Neural cell (in vitro differentiated cells): Measurements from ENCODE around the gene IQGAP1. TPM values are rescaled to one million over a fixed set of nuclear protein-coding genes. Genes with fewer than 3 reads are reported as not detected.
"Not testable (repeated sequence)": the region's sequence is repeated elsewhere in the genome, so short reads cannot be mapped to it uniquely, and the experiment has no call there.

Experiments used
- H2AFZ ChIP-seq: fragments of 200-600, 300-800 bp; sonication (generic), shearing (Covaris generic); 2 replicates; pipeline ENCODE4 v1.6.0; 2014; ENCODE audit warnings: low read depth, mild to moderate bottlenecking, antibody characterized with exemption, low read length, moderate library complexity
- H3F3A ChIP-seq: fragments of 200-600 bp; shearing (Covaris generic); 2 replicates; pipeline ENCODE4 v1.6.1; 2016; ENCODE audit warnings: mild to moderate bottlenecking, moderate library complexity, mixed read lengths, antibody characterized with exemption, low read length; ENCODE audit not compliant: insufficient read depth, poor library complexity, severe bottlenecking
- H3K27ac ChIP-seq: fragments of 200-600, 300-800 bp; sonication (generic), shearing (Covaris generic); 2 replicates; pipeline ENCODE4 v1.5.1; 2014; ENCODE audit warnings: mild to moderate bottlenecking, low read length, moderate library complexity
- H3K27me3 ChIP-seq: fragments of 300-800, 200-600 bp; sonication (generic), shearing (Covaris generic); 2 replicates; pipeline ENCODE4 v1.6.0; 2014; ENCODE audit warnings: mild to moderate bottlenecking, low read depth, low read length, moderate library complexity; ENCODE audit not compliant: insufficient read depth
- H3K36me3 ChIP-seq: fragments of 300-800, 200-600 bp; sonication (generic), shearing (Covaris generic); 2 replicates; pipeline ENCODE4 v1.5.1; 2014; ENCODE audit warnings: mild to moderate bottlenecking, antibody characterized with exemption, low read length, moderate library complexity; ENCODE audit not compliant: insufficient read depth
- H3K4me2 ChIP-seq: fragments of 300-800, 200-600 bp; sonication (generic), shearing (Covaris generic); 2 replicates; pipeline ENCODE4 v1.6.0; 2014; ENCODE audit warnings: mild to moderate bottlenecking, low read length
- H3K4me3 ChIP-seq: fragments of 300-800, 200-600 bp; sonication (generic), shearing (Covaris generic); 2 replicates; pipeline ENCODE4 v1.5.1; 2014; ENCODE audit warnings: mild to moderate bottlenecking, low read length, moderate library complexity
- H3K79me2 ChIP-seq: fragments of 200-600 bp; shearing (Covaris generic); replicated peaks from 2 replicates; pipeline ENCODE4 v1.6.0; 2014; ENCODE audit warnings: mild to moderate bottlenecking, low read length, moderate library complexity; ENCODE audit not compliant: insufficient read depth
- H3K9ac ChIP-seq: fragments of 300-800, 200-600 bp; sonication (generic), shearing (Covaris generic); 2 replicates; pipeline ENCODE4 v1.6.1; 2016; ENCODE audit warnings: mild to moderate bottlenecking, low read length, mixed read lengths
- H3K9me2 ChIP-seq: fragments of 200-600 bp; shearing (Covaris generic); 2 replicates; pipeline ENCODE4 v1.6.1; 2016; ENCODE audit warnings: mild to moderate bottlenecking, low read length, mixed read lengths; ENCODE audit not compliant: insufficient read depth
- H3K9me3 ChIP-seq: fragments of 200-600, 300-800 bp; sonication (generic), shearing (Covaris generic); 2 replicates; pipeline ENCODE4 v1.6.1; 2016; ENCODE audit warnings: mild to moderate bottlenecking, mixed run types, low read length, moderate library complexity, mixed read lengths
- H4K20me1 ChIP-seq: fragments of 200-600 bp; shearing (Covaris generic); 2 replicates; pipeline ENCODE4 v1.6.1; 2016; ENCODE audit warnings: mild to moderate bottlenecking, mixed run types; ENCODE audit not compliant: insufficient read depth
- CTCF ChIP-seq: fragments of 450-650 bp; IDR thresholded peaks from 2 replicates; pipeline ENCODE4 v1.5.1; 2014; ENCODE audit warnings: antibody characterized with exemption, mild to moderate bottlenecking, moderate library complexity; ENCODE audit not compliant: poor library complexity, severe bottlenecking
- EZH2 ChIP-seq: fragments of 200-600, 300-800 bp; shearing (Covaris generic), sonication (generic); IDR thresholded peaks from 2 replicates; pipeline ENCODE4 v1.6.1; 2014; ENCODE audit warnings: antibody characterized with exemption, low read length, borderline replicate concordance, mild to moderate bottlenecking; ENCODE audit not compliant: insufficient read depth, poor library complexity, severe bottlenecking
- MXI1 ChIP-seq: fragments of 450-650 bp; conservative IDR thresholded peaks from 2 replicates; pipeline ENCODE4 v1.6.1; 2014; ENCODE audit warnings: antibody characterized with exemption, mild to moderate bottlenecking; ENCODE audit not compliant: poor library complexity, severe bottlenecking
- RAD21 ChIP-seq: fragments of 450-650 bp; conservative IDR thresholded peaks from 2 replicates; pipeline ENCODE4 v1.6.1; 2014; ENCODE audit warnings: antibody characterized with exemption, mild to moderate bottlenecking, moderate library complexity
- REST ChIP-seq: IDR thresholded peaks from 2 replicates; pipeline ENCODE4 v1.6.1; 2012; ENCODE audit warnings: borderline replicate concordance
- SMC3 ChIP-seq: fragments of 450-650 bp; conservative IDR thresholded peaks from 2 replicates; pipeline ENCODE4 v1.6.1; 2014; ENCODE audit warnings: antibody characterized with exemption, mild to moderate bottlenecking, moderate library complexity; ENCODE audit not compliant: poor library complexity
- TAF1 ChIP-seq: IDR thresholded peaks from 2 replicates; pipeline ENCODE4 v1.6.1; 2012; ENCODE audit warnings: low read depth
- polyA plus RNA-seq: library from polyadenylated mRNA; depleted of rRNA; stranded (reverse); fragments of >200 nt; gene quantifications from 2 replicates; pipeline ENCODE4 v1.2.3, GENCODE V29; 2014

The IQGAP1 gene
- polyA plus RNA-seq, 1 donor from 2014 or later, result 16.6 TPM

GRCh38 chr15:90512276-90512675 lies 124.2 kb downstream of the IQGAP1 start:
- Histone ChIP-seq H3K9ac (no peak overlapping the region), H3K27me3 (no peaks in the 10 kb centered on the region), H3K27ac (no peak overlapping the region), H3K9me3 (no peaks in the 10 kb centered on the region), H3K36me3 (no peaks in the 10 kb centered on the region), H2AFZ (no peak overlapping the region), H4K20me1 (no peaks in the 10 kb centered on the region), H3K9me2 (no peaks in the 10 kb centered on the region), H3F3A (no peaks in the 10 kb centered on the region), H3K4me3 (no peak overlapping the region), H3K79me2 (no peaks in the 10 kb centered on the region), H3K4me2 (no peak overlapping the region)
- TF ChIP-seq MXI1, result no peak
- no peak for TF ChIP-seq CTCF

- Histone ChIP-seq H3K4me3 (no peak overlapping the region), H3K9me3 (no peaks in the 10 kb centered on the region), H4K20me1 (no peaks in the 10 kb centered on the region)
These were observed 124.9 kb downstream of the IQGAP1 start for GRCh38 chr15:90512981-90513380.

GRCh38 chr15:90513448-90513847 lies 125.4 kb downstream of the IQGAP1 start:
- Histone ChIP-seq H3K9ac (no peak overlapping the region), H3K4me2 (no peak overlapping the region)

More at GRCh38 chr15:90512981-90513380, 124.9 kb downstream of the IQGAP1 start:
- TF ChIP-seq EZH2, result no peak
- Histone ChIP-seq H3K9me2 (no peaks in the 10 kb centered on the region), H3K27me3 (no peaks in the 10 kb centered on the region), H3K27ac (no peak overlapping the region), H3K79me2 (no peaks in the 10 kb centered on the region), H3K4me2 (no peak overlapping the region), H3F3A (no peaks in the 10 kb centered on the region), H3K9ac (no peak overlapping the region), H2AFZ (no peak overlapping the region), H3K36me3 (no peaks in the 10 kb centered on the region)

GRCh38 chr15:90513893-90514292 lies 125.9 kb downstream of the IQGAP1 start:
- H3K4me3 ChIP-seq, H3K27ac ChIP-seq, H3K9ac ChIP-seq, H3K36me3 ChIP-seq, H4K20me1 ChIP-seq, H3K9me2 ChIP-seq, H3F3A ChIP-seq, H3K79me2 ChIP-seq, H2AFZ ChIP-seq, H3K27me3 ChIP-seq, H3K4me2 ChIP-seq, H3K9me3 ChIP-seq: not testable (repeated sequence)

More at GRCh38 chr15:90513448-90513847, 125.4 kb downstream of the IQGAP1 start:
- Histone ChIP-seq H3K27me3 (no peaks in the 10 kb centered on the region), H3K27ac (no peak overlapping the region), H3F3A (no peaks in the 10 kb centered on the region), H2AFZ (no peak overlapping the region), H4K20me1 (no peaks in the 10 kb centered on the region), H3K9me2 (no peaks in the 10 kb centered on the region), H3K4me3 (no peak overlapping the region), H3K9me3 (no peaks in the 10 kb centered on the region), H3K36me3 (no peaks in the 10 kb centered on the region), H3K79me2 (no peaks in the 10 kb centered on the region)
- TF ChIP-seq SMC3 (no peak), REST (no peak), TAF1 (no peak), MXI1 (no peak), EZH2 (no peak), RAD21 (no peak)
